IMR-90 (cell line): ENCODE data around the gene CABP2. TPM values are rescaled to one million over a fixed set of nuclear protein-coding genes. Genes with fewer than 3 reads are reported as not detected.

Experiments used
- ATAC-seq: fragments of 200-7000 bp; cut with Tn5 transposase; 2 replicates; pipeline ENCODE4 v1.9.1; 2020; ENCODE audit warnings: low read depth, mild to moderate bottlenecking, moderate library complexity
- BruUV-seq: library from RNA; stranded (reverse); fragments of 400-500 nt; replicated peaks from 2 replicates; lab custom pipeline; 2021; lab: Mats Ljungman, UMichigan
- CTCF ChIA-PET: fragments of 300-600 bp; formaldehyde crosslinking; extraction: SDS; loops from one replicate; lab custom pipeline; 2021; ENCODE audit warnings: antibody characterized with exemption; lab: Yijun Ruan, JAX
- POLR2A ChIA-PET: fragments of 300-600 bp; sonication (Branson Sonifier 250); formaldehyde crosslinking; loops from one replicate; lab custom pipeline; 2022; ENCODE audit warnings: antibody characterized with exemption; ENCODE audit not compliant: unreplicated experiment; lab: Charles Lee
- DNase-seq: peaks from one replicate; pipeline ENCODE4 v3.0.0; 2013
- H2AFZ ChIP-seq: replicated peaks from 2 replicates; pipeline ENCODE3; 2013; ENCODE audit warnings: low read length, mild to moderate bottlenecking; ENCODE audit not compliant: poor library complexity
- H2AK5ac ChIP-seq: 2 replicates; pipeline ENCODE4 v1.6.1; 2013; ENCODE audit warnings: low read depth, low read length, inconsistent platforms
- H2AK9ac ChIP-seq: replicated peaks from 2 replicates; pipeline ENCODE3; 2013; ENCODE audit warnings: mild to moderate bottlenecking, low read depth, low read length, moderate library complexity; ENCODE audit not compliant: poor library complexity
- H2BK120ac ChIP-seq: 2 replicates; pipeline ENCODE4 v1.6.1; 2013; ENCODE audit warnings: low read depth, low read length, inconsistent platforms
- H2BK15ac ChIP-seq: 3 replicates; pipeline ENCODE4 v1.6.1; 2013; ENCODE audit warnings: low read depth, low read length, inconsistent platforms
- H2BK20ac ChIP-seq: 2 replicates; pipeline ENCODE4 v1.6.1; 2013; ENCODE audit warnings: low read depth, mild to moderate bottlenecking, inconsistent platforms, low read length, moderate library complexity
- H2BK5ac ChIP-seq: 2 replicates; pipeline ENCODE4 v1.6.1; 2013; ENCODE audit warnings: mild to moderate bottlenecking, low read depth, low read length, inconsistent platforms; ENCODE audit not compliant: poor library complexity, severe bottlenecking
- H3K14ac ChIP-seq: replicated peaks from 2 replicates; pipeline ENCODE4 v1.6.1; 2013; ENCODE audit warnings: low read depth, low read length, inconsistent platforms
- H3K18ac ChIP-seq: 2 replicates; pipeline ENCODE4 v1.6.1; 2013; ENCODE audit warnings: low read depth, low read length, control low read depth
- H3K23ac ChIP-seq: 2 replicates; pipeline ENCODE4 v1.6.1; 2013; ENCODE audit warnings: low read depth, low read length, inconsistent platforms
- H3K27ac ChIP-seq: 2 replicates; pipeline ENCODE4 v1.5.1; 2013; ENCODE audit warnings: mild to moderate bottlenecking, control low read depth, low read length; ENCODE audit not compliant: insufficient read depth
- H3K27me3 ChIP-seq: 2 replicates; pipeline ENCODE4 v1.6.1; 2013; ENCODE audit warnings: low read length; ENCODE audit not compliant: control insufficient read depth, insufficient read depth
- H3K36me3 ChIP-seq: 2 replicates; pipeline ENCODE4 v1.6.1; 2013; ENCODE audit warnings: low read length, mixed read lengths; ENCODE audit not compliant: control insufficient read depth, insufficient read depth
- H3K4ac ChIP-seq: 2 replicates; pipeline ENCODE4 v1.6.1; 2013; ENCODE audit warnings: low read depth, low read length, inconsistent platforms
- H3K4me1 ChIP-seq: 2 replicates; pipeline ENCODE4 v1.6.1; 2013; ENCODE audit warnings: low read length, mixed read lengths; ENCODE audit not compliant: control insufficient read depth, insufficient read depth
- H3K4me2 ChIP-seq: 2 replicates; pipeline ENCODE4 v1.6.1; 2013; ENCODE audit warnings: low read depth, mild to moderate bottlenecking, control low read depth, low read length, moderate library complexity
- H3K4me3 ChIP-seq: 2 replicates; pipeline ENCODE4 v1.5.1; 2013; ENCODE audit warnings: low read depth, mild to moderate bottlenecking, control low read depth, low read length, moderate library complexity; ENCODE audit not compliant: insufficient read depth
- H3K56ac ChIP-seq: 2 replicates; pipeline ENCODE4 v1.6.1; 2013; ENCODE audit warnings: low read length, inconsistent platforms; ENCODE audit not compliant: insufficient read depth; ENCODE audit errors: extremely low read depth
- H3K79me1 ChIP-seq, 2 experiments: 2 replicates each; pipeline ENCODE4 v1.6.1; 2013; ENCODE audit warnings: low read length in 2 of 2, inconsistent platforms in 1 of 2, low read depth in 1 of 2
- H3K9ac ChIP-seq: 2 replicates; pipeline ENCODE4 v1.6.1; 2013; ENCODE audit warnings: low read depth, low read length, control low read depth
- H3K9me1 ChIP-seq: 2 replicates; pipeline ENCODE4 v1.6.1; 2013; ENCODE audit warnings: low read length, inconsistent platforms; ENCODE audit not compliant: insufficient read depth
- H3K9me3 ChIP-seq: 2 replicates; pipeline ENCODE4 v1.6.1; 2013; ENCODE audit warnings: low read length; ENCODE audit not compliant: control insufficient read depth, insufficient read depth
- H4K20me1 ChIP-seq: 2 replicates; pipeline ENCODE4 v1.6.1; 2013; ENCODE audit warnings: low read length, inconsistent platforms; ENCODE audit not compliant: insufficient read depth
- H4K5ac ChIP-seq: 2 replicates; pipeline ENCODE4 v1.6.1; 2013; ENCODE audit warnings: mild to moderate bottlenecking, low read depth, low read length, control low read depth
- H4K8ac ChIP-seq, 2 experiments: 2 replicates each; pipeline ENCODE4 v1.6.1; 2013; ENCODE audit warnings: low read depth in 2 of 2, low read length in 2 of 2, control low read depth in 1 of 2, inconsistent platforms in 1 of 2
- H4K91ac ChIP-seq: 2 replicates; pipeline ENCODE4 v1.6.1; 2013; ENCODE audit warnings: low read depth, low read length, inconsistent platforms; ENCODE audit not compliant: insufficient read depth
- CEBPB ChIP-seq: IDR thresholded peaks from 2 replicates; pipeline ENCODE4 v1.6.1; 2012; ENCODE audit warnings: low read depth, low read length, improper control_type of control experiment
- FOS ChIP-seq: fragments of 150-350 bp; IDR thresholded peaks from 2 replicates; pipeline ENCODE4 v1.6.1; 2016; ENCODE audit warnings: low read depth, low read length
- MAZ ChIP-seq: IDR thresholded peaks from 2 replicates; pipeline ENCODE4 v1.6.1; 2012; ENCODE audit warnings: low read depth, mild to moderate bottlenecking, low read length, improper control_type of control experiment, moderate library complexity, borderline replicate concordance
- POLR2A ChIP-seq: IDR thresholded peaks from 2 replicates; pipeline ENCODE4 v1.6.1; 2012; ENCODE audit warnings: mild to moderate bottlenecking, low read depth, low read length
- WGBS, 2 experiments: methylation state at CpG; one replicate each; pipeline versions ENCODE4 v1.1.5 to v1.1.7; 2013; ENCODE audit warnings: missing lambda C conversion rate in 2 of 2; ENCODE audit not compliant: insufficient read length in 1 of 2; ENCODE audit errors: extremely low coverage in 2 of 2; 5-methylcytosine and 5-hydroxymethylcytosine counted together
- dilution Hi-C: fragments of 300-500 bp; cut with HindIII; formaldehyde crosslinking; loops from one replicate; pipeline ENCODE4 v1.14.3; 2018; ENCODE audit warnings: low sequenced_read_pairs; ENCODE audit not compliant: unreplicated experiment
- in situ Hi-C: fragments of 300-500 bp; cut with MboI; formaldehyde crosslinking; loops from 3 replicates; pipeline ENCODE4 v1.14.3; 2019; ENCODE audit warnings: low sequenced_read_pairs, inconsistent platforms, mixed read lengths
- intact Hi-C: fragments of 100-400 bp; cut with micrococcal nuclease; formaldehyde crosslinking; loops from 2 replicates; pipeline ENCODE4 v1.10.0; 2022
- polyA plus RNA-seq, 3 experiments: library from polyadenylated mRNA; depleted of rRNA; stranded (reverse); fragments of >200 nt; gene quantifications; 2 replicates each; pipeline ENCODE4 v1.2.3, GENCODE V29; 2012; ENCODE audit warnings: low replicate concordance in 1 of 3
- total RNA-seq: library from RNA; depleted of rRNA; stranded (reverse); fragments of >200 nt; gene quantifications from 2 replicates; pipeline ENCODE4 v1.2.3, GENCODE V29; 2012

CABP2 gene
- total and polyA plus RNA-seq, 2 of the 4 experiments (the other 2 are of a cell fraction), result not detected

GRCh38 chr11:67544616-67545242 lies 21.5 kb upstream of the CABP2 start:
- dilution Hi-C loops, result no loop called here
- intact Hi-C loops, result no loop called here
- no peak overlapping the region for H3K56ac ChIP-seq
- ATAC-seq (no peak), DNase-seq (no peak)
- H2BK120ac ChIP-seq, result no peak overlapping the region
- no peak overlapping the region for H3K23ac ChIP-seq
- no peak overlapping the region for H3K4ac ChIP-seq
- H4K91ac ChIP-seq, result no peak overlapping the region
- H2BK15ac ChIP-seq, result no peak overlapping the region
- H3K9me3 ChIP-seq, result no peaks in the 10 kb centered on the region
- no peaks in the 10 kb centered on the region for H3K4me1 ChIP-seq
- H4K5ac ChIP-seq, result no peak overlapping the region
- no peak overlapping the region for H3K4me2 ChIP-seq
- no TSS peak for BruUV-seq
- H4K8ac ChIP-seq, result no peak overlapping the region
- ChIA-PET POLR2A (no interaction called here), CTCF (no interaction called here)
- no peak overlapping the region for H3K14ac ChIP-seq
- no peaks in the 10 kb centered on the region for H4K20me1 ChIP-seq
- no peak overlapping the region for H3K4me3 ChIP-seq
- no peak overlapping the region for H3K18ac ChIP-seq
- no peak overlapping the region for H2BK5ac ChIP-seq
- no peak overlapping the region for H3K9ac ChIP-seq
- no peak overlapping the region for H2AK9ac ChIP-seq
- WGBS, 2 experiments, result 53% methylated on average over 6 of the region's 10 CpGs; no CpG with 5 or more reads in 1 of the 2 experiments
- no peaks in the 10 kb centered on the region for H3K36me3 ChIP-seq
- no peak overlapping the region for H3K27ac ChIP-seq
- no peak for TF ChIP-seq CEBPB
- no peak for TF ChIP-seq POLR2A
- TF ChIP-seq MAZ, result no peak
- TF ChIP-seq FOS, result no peak
- in situ Hi-C loops, result no loop called here
- H2AFZ ChIP-seq, result no peak overlapping the region
- H3K79me1 ChIP-seq, result no peaks in the 10 kb centered on the region
- H3K9me1 ChIP-seq, result no peaks in the 10 kb centered on the region
- H3K27me3 ChIP-seq, result peaks cover 25% of the 10 kb centered on the region
- H2BK20ac ChIP-seq, result no peak overlapping the region
- no peak overlapping the region for H2AK5ac ChIP-seq
